Skeletal muscle satellite cell (primary cell): Measurements from ENCODE around the gene COQ9.

Source experiments
- H3K27me3 ChIP-seq: 2 replicates; pipeline ENCODE4 v1.7.0; 2013; ENCODE audit warnings: low read length; ENCODE audit not compliant: control insufficient read depth, insufficient read depth
- H3K36me3 ChIP-seq: 2 replicates; pipeline ENCODE4 v1.7.0; 2013; ENCODE audit warnings: mild to moderate bottlenecking, control low read depth, low read length; ENCODE audit not compliant: insufficient read depth
- H3K4me1 ChIP-seq: 2 replicates; pipeline ENCODE4 v1.7.0; 2013; ENCODE audit warnings: low read length; ENCODE audit not compliant: control insufficient read depth, insufficient read depth
- H3K4me2 ChIP-seq: 2 replicates; pipeline ENCODE4 v1.7.0; 2013; ENCODE audit warnings: mild to moderate bottlenecking, low read length
- H3K4me3 ChIP-seq: 2 replicates; pipeline ENCODE4 v1.7.0; 2013; ENCODE audit warnings: low read length
- H3K9ac ChIP-seq: 2 replicates; pipeline ENCODE4 v1.7.0; 2013; ENCODE audit warnings: mild to moderate bottlenecking, low read depth, low read length, moderate library complexity
- H3K9me3 ChIP-seq: replicated peaks from 2 replicates; pipeline ENCODE4 v1.7.0; 2013; ENCODE audit warnings: mild to moderate bottlenecking, control low read depth, low read length

The COQ9 gene

GRCh38 chr16:57462209-57462977 lies 15.1 kb downstream of the COQ9 start, which contains the start of gene POLR2C:
Gene POLR2C (plus strand): TSS chr16:57462679. CDS start chr16:57462725, 46 bp downstream.
- Histone ChIP-seq H3K9me3 (no peaks in the 10 kb centered on the region), H3K4me1 (peaks cover 13% of the 10 kb centered on the region), H3K36me3 (peaks cover 54% of the 10 kb centered on the region), H3K27me3 (no peaks in the 10 kb centered on the region), H3K4me3 (peak within 1 kb of the TSS; percentile 95), H3K4me2 (peak within 1 kb of the TSS; percentile 85), H3K9ac (peak within 1 kb of the TSS; percentile 91)

- Histone ChIP-seq H3K9ac (peak overlapping the region; percentile 91), H3K4me1 (peaks cover 13% of the 10 kb centered on the region), H3K9me3 (no peaks in the 10 kb centered on the region), H3K36me3 (peaks cover 54% of the 10 kb centered on the region), H3K4me3 (peak overlapping the region; percentile 95), H3K4me2 (peak overlapping the region; percentile 85), H3K27me3 (no peaks in the 10 kb centered on the region)
These were observed 15.7 kb downstream of the COQ9 start for GRCh38 chr16:57462978-57463362.

- peaks cover 13% of the 10 kb centered on the region for H3K4me1 ChIP-seq
- H3K4me3 ChIP-seq: no peak overlapping the region
- no peaks in the 10 kb centered on the region for H3K27me3 ChIP-seq
- H3K4me2 ChIP-seq: no peak overlapping the region
- H3K9ac ChIP-seq: no peak overlapping the region
- peaks cover 57% of the 10 kb centered on the region for H3K36me3 ChIP-seq
- H3K9me3 ChIP-seq: no peaks in the 10 kb centered on the region
These were observed 17.2 kb downstream of the COQ9 start for GRCh38 chr16:57464523-57464922.

GRCh38 chr16:57468346-57468745 lies 21.1 kb downstream of the COQ9 start:
- Histone ChIP-seq H3K4me2 (no peak overlapping the region), H3K4me1 (peaks cover 15% of the 10 kb centered on the region), H3K27me3 (no peaks in the 10 kb centered on the region), H3K9ac (no peak overlapping the region), H3K9me3 (no peaks in the 10 kb centered on the region), H3K4me3 (no peak overlapping the region), H3K36me3 (peaks cover 81% of the 10 kb centered on the region)

GRCh38 chr16:57469046-57469445 lies 21.8 kb downstream of the COQ9 start:
- no peak overlapping the region for H3K4me3 ChIP-seq
- H3K27me3 ChIP-seq: no peaks in the 10 kb centered on the region
- peaks cover 88% of the 10 kb centered on the region for H3K36me3 ChIP-seq
- H3K9me3 ChIP-seq: no peaks in the 10 kb centered on the region
- peaks cover 8% of the 10 kb centered on the region for H3K4me1 ChIP-seq
- H3K9ac ChIP-seq: no peak overlapping the region
- H3K4me2 ChIP-seq: no peak overlapping the region

GRCh38 chr16:57469917-57470470 lies 22.7 kb downstream of the COQ9 start:
- Histone ChIP-seq H3K36me3 (peaks cover 88% of the 10 kb centered on the region), H3K27me3 (no peaks in the 10 kb centered on the region), H3K4me1 (peaks cover 5% of the 10 kb centered on the region), H3K9me3 (no peaks in the 10 kb centered on the region), H3K4me3 (no peak overlapping the region), H3K4me2 (no peak overlapping the region), H3K9ac (no peak overlapping the region)

DNA sequence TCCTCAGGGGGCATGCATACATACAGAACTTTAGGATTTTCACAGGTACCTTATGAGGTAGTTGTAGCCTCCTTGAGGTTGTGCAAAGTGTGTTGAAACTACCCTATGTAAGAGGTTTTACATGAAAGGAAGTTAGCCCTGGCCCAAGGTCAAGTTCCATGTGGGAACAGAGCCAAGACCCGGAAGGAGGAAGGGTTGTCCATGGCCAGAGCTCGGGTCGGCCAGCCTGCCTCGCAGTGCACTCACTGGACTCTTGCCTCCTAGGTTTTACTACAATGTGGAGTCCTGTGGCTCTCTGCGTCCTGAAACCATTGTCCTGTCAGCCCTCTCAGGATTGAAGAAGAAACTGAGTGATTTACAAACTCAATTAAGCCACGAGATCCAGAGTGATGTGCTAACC lies 23.4 kb downstream of the COQ9 start:
- Histone ChIP-seq H3K9ac (no peak overlapping the region), H3K4me1 (peaks cover 5% of the 10 kb centered on the region), H3K4me2 (no peak overlapping the region), H3K36me3 (peaks cover 82% of the 10 kb centered on the region), H3K9me3 (no peaks in the 10 kb centered on the region), H3K27me3 (no peaks in the 10 kb centered on the region), H3K4me3 (no peak overlapping the region)

DNA sequence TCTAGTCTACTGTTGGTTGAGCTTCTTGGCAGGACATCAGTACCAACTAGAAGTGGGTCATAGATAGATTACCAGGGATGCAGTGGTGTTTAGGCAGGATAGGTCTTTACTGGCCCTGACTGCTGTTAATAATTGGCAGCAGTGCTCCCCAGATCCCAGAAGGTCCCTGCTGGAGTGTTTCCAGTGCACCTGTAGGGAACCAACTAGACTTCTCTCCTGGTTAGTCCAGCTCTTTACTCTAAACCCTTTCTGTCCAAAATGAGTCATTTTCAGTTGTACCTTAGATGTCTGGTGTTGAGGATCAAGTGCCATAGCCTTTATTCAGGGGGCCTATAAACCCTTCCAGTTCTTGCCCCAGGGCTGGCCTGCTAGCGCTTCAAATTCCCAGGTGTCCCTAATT lies 23.9 kb downstream of the COQ9 start:
- Histone ChIP-seq H3K4me3 (no peak overlapping the region), H3K9ac (no peak overlapping the region), H3K27me3 (no peaks in the 10 kb centered on the region), H3K4me2 (no peak overlapping the region), H3K9me3 (no peaks in the 10 kb centered on the region), H3K36me3 (peaks cover 77% of the 10 kb centered on the region), H3K4me1 (peaks cover 5% of the 10 kb centered on the region)

GRCh38 chr16:57471852-57472664 lies 24.8 kb downstream of the COQ9 start:
- no peaks in the 10 kb centered on the region for H3K9me3 ChIP-seq
- H3K4me3 ChIP-seq: no peak overlapping the region
- no peak overlapping the region for H3K9ac ChIP-seq
- peaks cover 5% of the 10 kb centered on the region for H3K4me1 ChIP-seq
- no peaks in the 10 kb centered on the region for H3K27me3 ChIP-seq
- H3K4me2 ChIP-seq: no peak overlapping the region
- H3K36me3 ChIP-seq: peaks cover 72% of the 10 kb centered on the region

DNA sequence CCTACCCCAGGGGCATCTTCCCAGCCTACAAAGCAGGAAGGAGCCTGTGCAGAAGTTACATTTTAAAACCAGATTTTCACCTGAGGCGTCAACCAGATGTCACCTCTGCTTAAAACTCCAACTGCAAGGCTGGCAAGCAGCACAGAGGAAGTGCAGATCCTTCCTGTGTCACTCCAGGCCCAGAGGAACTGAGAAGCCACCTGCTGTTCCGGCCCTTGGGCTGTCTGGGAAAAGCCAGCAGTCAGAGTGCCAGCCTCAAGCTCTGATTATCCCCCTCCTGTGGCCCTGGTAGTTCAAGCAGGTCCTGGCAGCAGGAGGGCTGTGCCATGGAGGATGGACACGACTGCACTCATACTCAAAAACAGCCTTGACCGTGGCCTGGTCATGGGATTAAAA lies 25.4 kb downstream of the COQ9 start:
- Histone ChIP-seq H3K9me3 (no peaks in the 10 kb centered on the region), H3K27me3 (no peaks in the 10 kb centered on the region), H3K4me2 (no peak overlapping the region), H3K4me3 (no peak overlapping the region), H3K9ac (no peak overlapping the region), H3K36me3 (peaks cover 67% of the 10 kb centered on the region), H3K4me1 (peaks cover 5% of the 10 kb centered on the region)

DNA sequence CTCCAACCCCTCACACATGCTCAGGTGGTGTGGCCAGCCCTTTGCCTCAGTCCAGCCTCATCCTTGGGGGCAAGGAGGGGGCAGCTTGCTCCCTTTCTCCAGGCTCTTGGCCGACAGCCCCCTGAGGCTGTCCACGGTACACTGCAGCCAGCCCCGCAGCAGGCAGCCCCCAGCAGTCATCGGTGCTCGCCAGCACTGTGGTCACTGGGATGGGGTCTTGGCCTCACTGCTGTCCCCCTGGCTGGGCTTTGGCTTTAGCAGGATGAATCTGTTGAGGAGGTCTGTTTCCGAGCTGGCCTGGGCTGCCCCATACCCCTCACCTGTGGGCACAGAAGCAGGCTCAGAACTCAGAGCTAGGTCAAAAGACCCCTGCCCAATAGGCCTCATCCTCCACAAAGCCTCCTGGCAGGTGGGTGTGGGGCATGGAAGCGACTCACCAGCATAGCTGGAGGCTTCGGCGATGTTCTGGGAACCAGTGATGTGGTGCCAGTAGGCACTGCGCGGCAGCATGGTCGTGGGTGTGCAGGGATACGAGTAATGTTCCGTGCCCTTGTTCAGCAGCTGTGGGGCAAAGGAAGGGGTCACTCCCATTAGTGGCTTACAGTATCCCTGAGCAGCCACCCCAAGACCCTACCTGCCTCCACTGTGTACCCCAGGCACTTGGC lies 26.0 kb downstream of the COQ9 start:
- H3K4me1 ChIP-seq: peaks cover 6% of the 10 kb centered on the region
- no peaks in the 10 kb centered on the region for H3K9me3 ChIP-seq
- peaks cover 61% of the 10 kb centered on the region for H3K36me3 ChIP-seq
- no peak overlapping the region for H3K4me2 ChIP-seq
- H3K27me3 ChIP-seq: no peaks in the 10 kb centered on the region
- no peak overlapping the region for H3K9ac ChIP-seq
- H3K4me3 ChIP-seq: no peak overlapping the region
